ENCODE data around the gene GIN1. TPM values are rescaled to one million over a fixed set of nuclear protein-coding genes. Genes with fewer than 3 reads are reported as not detected.

The GIN1 gene
- total RNA-seq, 1 experiment from 2014 or later: 7.9 TPM

- Histone ChIP-seq H4K20me1 (ENCODE audit: insufficient read depth) (no peaks in the 10 kb centered on the region), H3K4me3 (no peak overlapping the region), H3K9me3 (ENCODE audit: insufficient read depth, low read depth) (no peaks in the 10 kb centered on the region), H3K36me3 (ENCODE audit: low read depth) (no peaks in the 10 kb centered on the region), H3K9me2 (ENCODE audit: insufficient read depth) (no peaks in the 10 kb centered on the region), H3K4me1 (replicated peaks; ENCODE audit: insufficient read depth) (0 out of 2 replicates have a peak, but pooled peaks cover 9% of the 10 kb centered on the region), H3K4me2 (no peak overlapping the region), H3F3A (ENCODE audit: insufficient read depth, low read depth) (no peaks in the 10 kb centered on the region), H3K79me2 (ENCODE audit: low read depth) (0 out of 2 replicates have a peak, but pooled peaks cover 2% of the 10 kb centered on the region), H3K27ac (no peak overlapping the region), H2AFZ (no peak overlapping the region), H3K27me3 (ENCODE audit: insufficient read depth, low read depth) (no peaks in the 10 kb centered on the region)
- TF ChIP-seq EZH2 (IDR thresholded peaks at IDR 0.05; ENCODE audit: low read depth): no peak
- no peak for TF ChIP-seq CTCF (conservative IDR thresholded peaks at IDR 0.05)
- POLR2A ChIA-PET (ENCODE audit: unreplicated experiment): no interaction called here
- CTCF ChIA-PET: no interaction called here
- intact Hi-C loops (cut with micrococcal nuclease; ENCODE audit: unreplicated experiment): no loop called here
- no peak for DNase-seq
- BruUV-seq (replicated peaks): no TSS peak
Observed at GRCh38 chr5:103110403-103110802, 9.5 kb downstream of the GIN1 start.

- Histone ChIP-seq H2AFZ (no peak overlapping the region), H3K36me3 (ENCODE audit: low read depth) (no peaks in the 10 kb centered on the region), H4K20me1 (ENCODE audit: insufficient read depth) (no peaks in the 10 kb centered on the region), H3K9me3 (ENCODE audit: insufficient read depth, low read depth) (no peaks in the 10 kb centered on the region), H3K27me3 (ENCODE audit: insufficient read depth, low read depth) (no peaks in the 10 kb centered on the region), H3K9me2 (ENCODE audit: insufficient read depth) (no peaks in the 10 kb centered on the region), H3K27ac (no peak overlapping the region), H3K79me2 (ENCODE audit: low read depth) (no peaks in the 10 kb centered on the region), H3F3A (ENCODE audit: insufficient read depth, low read depth) (no peaks in the 10 kb centered on the region), H3K4me1 (replicated peaks; ENCODE audit: insufficient read depth) (0 out of 2 replicates have a peak, but pooled peaks cover under 1% of the 10 kb centered on the region), H3K4me3 (no peak overlapping the region), H3K4me2 (no peak overlapping the region)
- DNase-seq: no peak
- BruUV-seq (replicated peaks): no TSS peak
- intact Hi-C loops (cut with micrococcal nuclease; ENCODE audit: unreplicated experiment): no loop called here
- TF ChIP-seq CTCF (conservative IDR thresholded peaks at IDR 0.05) (no peak), EZH2 (IDR thresholded peaks at IDR 0.05; ENCODE audit: low read depth) (no peak)
- ChIA-PET CTCF (no interaction called here), POLR2A (ENCODE audit: unreplicated experiment) (no interaction called here)
Observed at GRCh38 chr5:103109277-103109676, 10.7 kb downstream of the GIN1 start.

- no peak for DNase-seq
- Histone ChIP-seq H3K9me2 (ENCODE audit: insufficient read depth) (no peaks in the 10 kb centered on the region), H3K4me3 (no peak overlapping the region), H3K27ac (no peak overlapping the region), H3K4me2 (no peak overlapping the region), H3F3A (ENCODE audit: insufficient read depth, low read depth) (no peaks in the 10 kb centered on the region), H2AFZ (no peak overlapping the region), H3K27me3 (ENCODE audit: insufficient read depth, low read depth) (no peaks in the 10 kb centered on the region), H3K9me3 (ENCODE audit: insufficient read depth, low read depth) (no peaks in the 10 kb centered on the region), H3K79me2 (ENCODE audit: low read depth) (no peaks in the 10 kb centered on the region), H4K20me1 (ENCODE audit: insufficient read depth) (no peaks in the 10 kb centered on the region), H3K4me1 (replicated peaks; ENCODE audit: insufficient read depth) (no peaks in the 10 kb centered on the region), H3K36me3 (ENCODE audit: low read depth) (no peaks in the 10 kb centered on the region)
- BruUV-seq (replicated peaks): no TSS peak
- POLR2A ChIA-PET (ENCODE audit: unreplicated experiment): no interaction called here
- intact Hi-C loops (cut with micrococcal nuclease; ENCODE audit: unreplicated experiment): no loop called here
- CTCF ChIA-PET: no interaction called here
- TF ChIP-seq CTCF (conservative IDR thresholded peaks at IDR 0.05) (no peak), EZH2 (IDR thresholded peaks at IDR 0.05; ENCODE audit: low read depth) (no peak)
Observed at GRCh38 chr5:103108086-103108485, 11.9 kb downstream of the GIN1 start.

All from PC-9 (cell line).